Adrenal gland (tissue), 5 donors: ENCODE results near the gene ZNF688.
"Not testable (repeated sequence)": the region's sequence is repeated elsewhere in the genome, so short reads cannot be mapped to it uniquely, and the experiment has no call there.

Experiments used
- POLR2A ChIP-seq, 2 donors: fragments of 450-650 bp; IDR thresholded peaks; one replicate each; pipeline ENCODE4 v1.6.1; 2017; ENCODE audit warnings: antibody characterized with exemption in 2 of 2, mild to moderate bottlenecking in 2 of 2, moderate library complexity in 1 of 2
- TF ChIP-seq, protein P1 (sequence below), 6 experiments: fragments of 450-650 bp in 4 of 6; fragments of 200-600 bp in 2 of 6; sonication (generic) in 1 of 6; IDR thresholded peaks; 1 replicate in 5 of 6; 2 replicates in 1 of 6; pipeline versions ENCODE4 v1.5.1 to v1.8.0; 2016 to 2021; ENCODE audit warnings: antibody characterized with exemption in 6 of 6, mild to moderate bottlenecking in 2 of 6, moderate library complexity in 1 of 6
- donor health status: DM: no; HTN: no; CAD: no.

DNA sequence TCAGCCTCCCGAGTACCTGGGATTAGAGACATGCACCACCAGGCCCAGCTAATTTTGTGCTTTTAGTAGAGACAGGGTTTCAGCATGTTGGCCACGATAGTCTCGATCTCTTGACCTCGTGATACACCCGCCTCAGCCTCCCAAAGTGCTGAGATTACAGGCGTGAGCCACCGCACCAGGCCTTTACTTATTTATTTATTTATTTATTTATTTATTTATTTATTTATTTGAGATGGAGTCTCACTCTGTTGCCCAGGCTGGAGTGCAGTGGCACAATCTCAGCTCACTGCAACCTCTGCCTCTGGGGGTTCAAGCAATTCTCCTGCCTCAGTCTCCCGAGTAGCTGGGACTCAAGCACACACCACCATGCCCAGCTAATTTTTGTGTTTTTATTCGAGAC is 19.4 kb upstream of the ZNF688 start:
- TF ChIP-seq, protein P1, sequence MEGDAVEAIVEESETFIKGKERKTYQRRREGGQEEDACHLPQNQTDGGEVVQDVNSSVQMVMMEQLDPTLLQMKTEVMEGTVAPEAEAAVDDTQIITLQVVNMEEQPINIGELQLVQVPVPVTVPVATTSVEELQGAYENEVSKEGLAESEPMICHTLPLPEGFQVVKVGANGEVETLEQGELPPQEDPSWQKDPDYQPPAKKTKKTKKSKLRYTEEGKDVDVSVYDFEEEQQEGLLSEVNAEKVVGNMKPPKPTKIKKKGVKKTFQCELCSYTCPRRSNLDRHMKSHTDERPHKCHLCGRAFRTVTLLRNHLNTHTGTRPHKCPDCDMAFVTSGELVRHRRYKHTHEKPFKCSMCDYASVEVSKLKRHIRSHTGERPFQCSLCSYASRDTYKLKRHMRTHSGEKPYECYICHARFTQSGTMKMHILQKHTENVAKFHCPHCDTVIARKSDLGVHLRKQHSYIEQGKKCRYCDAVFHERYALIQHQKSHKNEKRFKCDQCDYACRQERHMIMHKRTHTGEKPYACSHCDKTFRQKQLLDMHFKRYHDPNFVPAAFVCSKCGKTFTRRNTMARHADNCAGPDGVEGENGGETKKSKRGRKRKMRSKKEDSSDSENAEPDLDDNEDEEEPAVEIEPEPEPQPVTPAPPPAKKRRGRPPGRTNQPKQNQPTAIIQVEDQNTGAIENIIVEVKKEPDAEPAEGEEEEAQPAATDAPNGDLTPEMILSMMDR (IDR thresholded peaks at IDR 0.05), result not testable (repeated sequence)
- TF ChIP-seq POLR2A (IDR thresholded peaks at IDR 0.05), result not testable (repeated sequence)
